Measurements from ENCODE around the gene MYO7A.
"Not testable (repeated sequence)": the region's sequence is repeated elsewhere in the genome, so short reads cannot be mapped to it uniquely, and the experiment has no call there.

Gene MYO7A

GRCh38 chr11:77093056-77093891, 34.8 kb upstream of the MYO7A start:
- DNase-seq = no peak

- no peak for DNase-seq
Observed at GRCh38 chr11:77093987-77094840, 33.8 kb upstream of the MYO7A start.

- no peak for DNase-seq
Observed at GRCh38 chr11:77094841-77095365, 33.1 kb upstream of the MYO7A start.

GRCh38 chr11:77095551-77096490, 32.2 kb upstream of the MYO7A start:
- DNase-seq = no peak

GRCh38 chr11:77096591-77097019, 31.4 kb upstream of the MYO7A start:
- DNase-seq = no peak

GRCh38 chr11:77097180-77097579, 30.9 kb upstream of the MYO7A start:
- DNase-seq = not testable (repeated sequence)

- DNase-seq = no peak
Observed at GRCh38 chr11:77100166-77101042, 27.6 kb upstream of the MYO7A start.

GRCh38 chr11:77101043-77101537, 27.0 kb upstream of the MYO7A start:
- no peak for DNase-seq

GRCh38 chr11:77102246-77103210, 25.5 kb upstream of the MYO7A start, which contains the start of gene OMP:
OMP (plus strand) TSS chr11:77102840; CDS start chr11:77102840, 0 bp downstream.
- DNase-seq = no peak

- DNase-seq = no peak
Observed at GRCh38 chr11:77103319-77103718, 24.7 kb upstream of the MYO7A start.

GRCh38 chr11:77104727-77105126, 23.3 kb upstream of the MYO7A start:
- no peak for DNase-seq

- no peak for DNase-seq
Observed at GRCh38 chr11:77106321-77106720, 21.7 kb upstream of the MYO7A start.

- DNase-seq = no peak
Observed at GRCh38 chr11:77106759-77107158, 21.3 kb upstream of the MYO7A start.

- no peak for DNase-seq
Observed at GRCh38 chr11:77107950-77108349, 20.1 kb upstream of the MYO7A start.

GRCh38 chr11:77108436-77108835, 19.6 kb upstream of the MYO7A start:
- DNase-seq = no peak

- no peak for DNase-seq
Observed at GRCh38 chr11:77109236-77110019, 18.6 kb upstream of the MYO7A start.

GRCh38 chr11:77110836-77111235, 17.2 kb upstream of the MYO7A start:
- no peak for DNase-seq

GRCh38 chr11:77111277-77111676, 16.8 kb upstream of the MYO7A start:
- DNase-seq = no peak

GRCh38 chr11:77111946-77112345, 16.1 kb upstream of the MYO7A start:
- DNase-seq = no peak

All from CD4-positive, alpha-beta T cell treated with Interleukin-4 for 4 hours (primary cell).